Retinal pigment epithelial cell (primary cell): ENCODE results near the gene GRK5.

Experiments
- DNase-seq: peaks from one replicate; pipeline ENCODE4 v3.0.0-alpha.2; 2010; ENCODE audit warnings: low read depth
- H3K4me3 ChIP-seq: 2 replicates; pipeline ENCODE4 v1.5.1; 2011; ENCODE audit warnings: mild to moderate bottlenecking, low read length, control low read depth, moderate library complexity
- TF ChIP-seq, protein P1 (sequence below): conservative IDR thresholded peaks from 2 replicates; pipeline ENCODE4 v1.5.1; 2011; ENCODE audit warnings: low read depth, low read length, control low read depth, inconsistent platforms

Gene GRK5

DNA sequence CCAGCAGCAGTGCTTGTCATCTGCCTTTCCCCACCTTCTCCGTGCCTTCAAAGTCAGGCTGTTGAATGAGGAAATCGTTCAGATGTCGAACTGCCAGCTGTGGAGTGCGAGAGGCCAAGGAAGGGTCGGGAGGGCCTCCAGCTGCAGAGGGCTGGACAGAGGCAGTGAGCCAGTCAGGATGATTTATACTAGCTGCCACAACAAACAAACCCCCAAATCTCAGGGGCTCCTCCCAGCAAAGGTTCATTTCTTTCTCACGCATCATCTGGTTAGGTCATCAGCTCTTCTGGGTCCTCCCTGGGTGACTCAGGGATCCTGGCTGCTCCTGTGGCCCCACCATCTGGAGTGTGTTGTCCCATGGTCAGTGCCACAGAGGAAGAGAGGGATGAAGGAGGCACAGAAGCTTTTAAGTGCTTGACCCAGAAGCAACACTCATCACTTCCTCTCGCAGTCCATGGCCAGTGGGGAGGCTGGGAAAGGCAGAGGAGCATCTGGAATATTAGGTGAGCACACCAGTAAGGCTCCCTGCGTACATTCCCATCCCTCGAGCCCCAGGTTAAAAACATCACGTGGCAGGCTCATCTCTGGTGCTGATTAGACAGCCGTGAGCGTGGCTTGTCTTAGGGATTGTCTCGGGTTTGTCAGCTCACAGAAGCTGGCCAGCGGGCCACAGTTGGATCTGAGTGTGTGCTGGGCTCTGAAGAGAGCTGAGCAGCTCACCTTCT is 194.5 kb downstream of the GRK5 start:
- TF ChIP-seq, protein P1, sequence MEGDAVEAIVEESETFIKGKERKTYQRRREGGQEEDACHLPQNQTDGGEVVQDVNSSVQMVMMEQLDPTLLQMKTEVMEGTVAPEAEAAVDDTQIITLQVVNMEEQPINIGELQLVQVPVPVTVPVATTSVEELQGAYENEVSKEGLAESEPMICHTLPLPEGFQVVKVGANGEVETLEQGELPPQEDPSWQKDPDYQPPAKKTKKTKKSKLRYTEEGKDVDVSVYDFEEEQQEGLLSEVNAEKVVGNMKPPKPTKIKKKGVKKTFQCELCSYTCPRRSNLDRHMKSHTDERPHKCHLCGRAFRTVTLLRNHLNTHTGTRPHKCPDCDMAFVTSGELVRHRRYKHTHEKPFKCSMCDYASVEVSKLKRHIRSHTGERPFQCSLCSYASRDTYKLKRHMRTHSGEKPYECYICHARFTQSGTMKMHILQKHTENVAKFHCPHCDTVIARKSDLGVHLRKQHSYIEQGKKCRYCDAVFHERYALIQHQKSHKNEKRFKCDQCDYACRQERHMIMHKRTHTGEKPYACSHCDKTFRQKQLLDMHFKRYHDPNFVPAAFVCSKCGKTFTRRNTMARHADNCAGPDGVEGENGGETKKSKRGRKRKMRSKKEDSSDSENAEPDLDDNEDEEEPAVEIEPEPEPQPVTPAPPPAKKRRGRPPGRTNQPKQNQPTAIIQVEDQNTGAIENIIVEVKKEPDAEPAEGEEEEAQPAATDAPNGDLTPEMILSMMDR: no peak
- H3K4me3 ChIP-seq: no peak overlapping the region
- DNase-seq: no peak

DNA sequence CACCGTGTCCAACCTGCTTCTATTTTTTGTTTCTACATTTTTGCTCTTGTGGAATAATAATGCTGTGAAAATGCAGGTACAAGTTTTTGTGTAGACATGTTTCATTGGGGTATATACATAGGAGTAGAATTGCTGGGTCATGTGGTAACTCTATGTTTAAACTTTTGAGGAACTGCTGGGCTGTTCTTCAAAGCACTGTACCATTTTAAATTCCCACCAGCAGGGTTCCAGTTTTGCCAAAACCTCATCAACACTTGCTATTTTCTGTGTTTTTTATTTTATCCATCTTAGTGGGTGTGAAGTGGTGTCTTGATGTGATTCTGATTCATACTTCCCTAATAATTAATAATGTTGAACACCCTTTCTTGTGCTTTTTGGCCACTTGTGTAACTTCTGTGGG is 196.6 kb downstream of the GRK5 start:
- no peak overlapping the region for H3K4me3 ChIP-seq
- no peak for DNase-seq
- TF ChIP-seq, protein P1: no peak

GRCh38 chr10:119404719-119405519 is 197.5 kb downstream of the GRK5 start:
- H3K4me3 ChIP-seq: no peak overlapping the region
- TF ChIP-seq, protein P1: no peak
- no peak for DNase-seq

DNA sequence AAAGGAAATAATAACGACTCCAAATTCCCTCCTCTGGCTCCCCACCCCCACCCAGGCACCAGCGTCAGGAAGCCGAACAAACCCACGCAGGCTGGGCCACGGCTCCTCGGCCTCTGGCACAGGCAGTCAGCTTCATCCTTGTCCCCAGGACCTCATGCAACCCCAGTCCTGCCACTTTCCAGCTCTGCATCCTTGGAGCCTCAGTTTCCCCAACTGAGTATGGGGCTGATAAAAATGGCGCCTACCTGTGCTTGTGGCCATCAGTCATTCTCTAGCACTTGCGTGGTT is 198.1 kb downstream of the GRK5 start:
- no peak overlapping the region for H3K4me3 ChIP-seq
- TF ChIP-seq, protein P1: no peak
- DNase-seq: no peak

- no peak overlapping the region for H3K4me3 ChIP-seq
- TF ChIP-seq, protein P1: no peak
- no peak for DNase-seq
Measured at GRCh38 chr10:119406137-119406536, 198.8 kb downstream of the GRK5 start.

- DNase-seq: no peak
- H3K4me3 ChIP-seq: no peak overlapping the region
- TF ChIP-seq, protein P1: no peak
Measured at GRCh38 chr10:119406601-119407253, 199.4 kb downstream of the GRK5 start.
